ENCODE data around the gene C18orf63.

C18orf63 gene

GRCh38 chr18:74375999-74376398, 60.4 kb downstream of the C18orf63 start:
- DNase-seq (ENCODE audit: low read depth in 1 of 2, low spot score in 1 of 2), result no peak

DNA sequence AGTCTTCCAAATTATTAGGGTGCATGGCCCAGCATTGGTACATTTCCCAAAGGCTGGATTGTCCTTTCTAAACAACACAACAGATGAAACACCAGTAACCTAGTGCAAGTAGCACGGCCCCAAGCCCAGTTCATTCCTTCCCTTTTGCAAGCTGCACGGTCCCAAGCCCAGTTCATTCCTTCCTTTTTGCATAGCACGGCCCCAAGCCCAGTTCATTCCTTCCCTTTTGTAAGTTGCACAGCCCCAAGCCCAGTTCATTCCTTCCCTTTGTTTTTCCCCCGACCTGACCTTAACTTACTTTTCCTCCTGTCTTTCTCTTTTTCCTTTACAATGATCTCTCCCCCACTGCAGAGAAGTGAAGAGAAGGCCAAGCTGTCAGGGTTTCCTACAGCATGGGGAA, 60.9 kb downstream of the C18orf63 start:
- no peak for DNase-seq (ENCODE audit: low read depth in 1 of 2, low spot score in 1 of 2)

- DNase-seq (ENCODE audit: low read depth in 1 of 2, low spot score in 1 of 2), result no peak
Observed at GRCh38 chr18:74377776-74378175, 62.1 kb downstream of the C18orf63 start.

- DNase-seq (ENCODE audit: low read depth in 1 of 2, low spot score in 1 of 2), result no peak
Observed at GRCh38 chr18:74378179-74378682, 62.6 kb downstream of the C18orf63 start.

- DNase-seq (ENCODE audit: low read depth in 1 of 2, low spot score in 1 of 2), result no peak
Observed at GRCh38 chr18:74380916-74381315, 65.3 kb downstream of the C18orf63 start.

DNA sequence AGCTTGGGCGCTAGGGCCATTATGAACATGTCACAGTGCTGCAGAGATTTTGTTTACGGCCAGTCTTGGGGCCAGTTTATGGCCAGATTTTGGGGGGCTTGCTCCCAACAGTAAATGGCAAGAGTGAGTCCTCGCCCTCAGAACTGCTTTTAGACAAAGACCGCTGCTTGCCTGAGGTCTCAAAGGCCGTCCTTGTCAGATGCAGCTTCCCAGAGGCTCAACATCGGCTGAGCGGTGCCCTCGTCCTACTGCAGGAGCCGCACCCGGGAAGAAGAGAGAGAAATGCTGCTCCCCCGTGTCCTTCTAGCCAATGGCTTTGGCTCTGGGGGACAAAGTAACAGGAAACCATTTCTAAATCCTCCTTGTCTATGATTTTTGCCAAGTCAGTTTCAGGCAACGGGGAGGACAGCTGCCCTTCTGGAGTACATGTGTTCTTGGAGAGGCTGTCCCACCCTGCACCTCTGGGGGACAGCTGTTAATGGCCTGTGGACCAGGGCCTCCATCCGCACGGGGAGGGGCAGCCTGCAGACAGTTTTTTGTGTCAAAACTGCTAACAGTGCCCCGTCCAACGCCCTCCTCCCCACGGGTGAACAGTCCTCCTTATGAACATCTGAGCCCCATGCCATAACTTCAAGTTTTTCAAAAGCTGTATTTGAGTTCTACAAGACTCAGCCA, 66.1 kb downstream of the C18orf63 start:
- no peak for DNase-seq (ENCODE audit: low read depth in 1 of 2, low spot score in 1 of 2)

DNA sequence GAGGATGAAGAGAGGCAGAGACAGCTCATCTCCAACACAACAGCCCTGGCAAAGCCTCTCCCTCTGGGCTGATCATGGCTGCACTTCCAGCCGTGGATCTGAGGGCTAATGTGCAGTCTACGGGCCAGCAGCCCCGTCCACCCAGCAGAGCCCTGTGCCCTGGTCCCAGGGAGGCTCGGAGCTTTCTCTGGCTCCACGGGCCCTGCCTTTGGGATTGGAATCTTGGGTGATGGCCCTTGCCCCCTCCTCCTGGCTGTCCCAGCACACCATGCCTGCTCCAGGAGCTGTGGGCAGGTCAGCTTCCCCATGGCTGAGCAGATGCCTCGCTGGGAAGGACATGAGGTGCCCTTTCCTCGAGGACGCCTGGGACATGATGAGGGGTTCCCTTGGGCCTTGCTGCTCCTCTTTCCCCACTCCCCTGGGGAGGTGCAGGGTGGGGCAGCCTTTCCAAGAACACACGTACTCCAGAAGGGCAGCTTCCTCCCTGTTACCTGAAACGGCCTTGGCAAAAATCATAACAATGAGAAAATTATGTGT, 66.9 kb downstream of the C18orf63 start:
- DNase-seq (ENCODE audit: low read depth in 1 of 2, low spot score in 1 of 2), result no peak

- DNase-seq (ENCODE audit: low read depth in 1 of 2, low spot score in 1 of 2), result no peak
Observed at GRCh38 chr18:74387383-74387782, 71.7 kb downstream of the C18orf63 start.

DNA sequence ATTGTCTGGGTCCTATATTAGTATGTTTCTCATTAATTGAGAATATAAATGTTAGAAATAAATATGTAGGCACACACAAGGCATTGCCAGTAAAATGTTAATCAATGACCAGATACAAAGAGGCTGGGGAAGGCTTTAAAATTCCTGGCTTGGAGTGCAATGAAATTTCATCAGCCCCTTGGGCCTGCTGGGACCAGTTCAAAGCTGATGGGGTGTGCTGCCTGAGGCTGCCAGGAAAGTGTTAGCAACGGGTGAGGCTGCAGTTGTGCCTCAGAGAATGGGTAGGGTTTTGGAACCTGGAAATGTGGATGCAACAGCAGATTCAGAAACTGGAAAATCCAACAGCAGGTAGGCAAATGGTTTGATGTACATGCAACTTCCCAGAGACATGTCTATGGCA, 72.6 kb downstream of the C18orf63 start:
- DNase-seq (ENCODE audit: low read depth in 1 of 2, low spot score in 1 of 2), result no peak

DNA sequence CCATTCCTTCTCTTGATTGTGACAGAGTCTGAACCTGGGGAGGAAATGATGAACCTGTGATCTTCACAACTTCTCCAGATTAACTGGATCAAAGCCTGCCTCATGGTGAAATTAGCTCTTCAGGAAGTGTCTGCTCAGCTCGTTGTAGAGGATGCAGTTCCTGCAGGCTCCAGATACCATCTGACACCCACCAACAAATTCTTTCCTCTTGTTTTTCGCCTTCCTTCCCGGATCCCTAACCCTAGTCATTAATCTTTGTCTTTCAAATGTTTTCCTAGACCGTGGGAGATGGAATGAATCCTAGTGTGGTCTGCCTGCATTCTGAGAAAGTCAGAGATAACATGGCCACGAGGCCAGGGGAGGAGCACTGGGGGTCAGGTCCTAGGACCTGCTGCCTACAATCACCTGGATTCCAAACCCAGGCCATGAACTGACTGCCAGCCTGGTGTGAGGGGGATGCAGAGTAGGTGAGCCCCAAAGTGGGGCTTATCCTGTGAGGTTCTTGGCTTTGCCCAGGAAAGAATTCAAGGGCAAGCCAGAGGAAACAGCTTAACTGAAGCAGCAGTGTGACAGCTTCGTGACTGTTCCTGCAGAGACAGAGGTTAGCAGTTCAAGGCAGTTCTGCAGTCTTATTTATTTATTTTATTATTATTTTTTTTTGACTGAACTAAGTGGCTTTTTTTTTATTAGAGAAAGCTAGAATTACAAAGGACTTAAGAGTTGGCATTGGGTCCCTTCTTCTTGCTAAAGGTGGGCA, 73.7 kb downstream of the C18orf63 start:
- no peak for DNase-seq (ENCODE audit: low read depth in 1 of 2, low spot score in 1 of 2)

DNA sequence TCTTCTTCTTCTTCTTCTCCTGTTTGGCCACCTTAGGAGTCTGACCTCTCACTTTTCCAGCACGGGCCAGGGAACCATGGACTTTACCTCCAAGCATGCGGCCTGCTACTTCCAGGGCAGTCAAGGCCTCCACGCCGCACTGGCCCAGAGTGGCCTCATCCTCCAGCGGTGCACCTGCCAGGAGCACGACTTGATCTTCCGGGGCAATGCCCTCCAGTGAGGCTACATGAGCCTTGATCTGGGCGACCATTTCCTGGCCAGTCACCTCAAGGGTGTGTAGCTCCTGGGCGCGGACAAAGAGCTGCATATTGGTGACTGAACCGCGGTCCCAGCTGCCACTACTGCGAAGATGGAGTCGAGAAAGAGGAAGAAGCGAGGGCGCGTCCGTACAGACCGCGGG, 74.4 kb downstream of the C18orf63 start:
- DNase-seq (ENCODE audit: low read depth in 1 of 2, low spot score in 1 of 2), result no peak

DNA sequence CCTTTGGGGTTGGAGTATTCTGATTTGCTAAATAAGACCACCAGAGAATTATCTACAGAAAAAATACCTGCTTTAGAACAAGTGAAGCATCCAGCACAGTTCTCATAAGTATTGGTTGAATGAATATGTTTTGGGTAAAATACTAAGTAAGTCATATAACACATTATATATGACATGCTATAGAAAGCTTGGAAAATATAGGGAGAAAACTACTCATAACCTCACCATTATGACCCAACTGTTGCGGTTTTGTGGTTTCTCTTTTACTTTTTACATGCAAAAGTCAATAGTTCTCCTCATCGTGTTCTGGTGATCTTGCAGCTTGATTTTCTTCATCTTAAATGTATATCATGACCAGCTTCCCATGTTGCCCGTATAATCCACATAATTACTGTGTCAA, 75.3 kb downstream of the C18orf63 start:
- DNase-seq (ENCODE audit: low read depth in 1 of 2, low spot score in 1 of 2), result no peak

- no peak for DNase-seq (ENCODE audit: low read depth in 1 of 2, low spot score in 1 of 2)
Observed at GRCh38 chr18:74392323-74392722, 76.7 kb downstream of the C18orf63 start.

DNA sequence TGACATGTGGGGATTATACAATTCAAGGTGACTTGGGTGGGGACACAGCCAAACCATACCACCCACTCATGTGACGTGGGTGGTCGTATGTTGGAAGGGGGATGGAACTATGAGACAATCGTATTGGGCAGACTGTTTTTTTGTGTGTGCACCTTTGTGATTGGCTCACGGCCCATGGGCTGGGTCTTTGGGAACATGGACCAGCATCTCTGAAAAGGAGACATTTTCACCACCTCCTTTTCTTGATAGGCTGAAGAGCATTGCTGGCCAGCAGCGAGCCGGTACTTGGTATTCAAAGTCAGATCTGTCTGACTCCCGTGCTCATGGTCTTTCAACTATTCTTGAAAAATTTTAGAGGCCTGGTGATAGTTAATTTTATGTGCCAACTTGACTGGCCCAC, 79.4 kb downstream of the C18orf63 start:
- DNase-seq (ENCODE audit: low read depth in 1 of 2, low spot score in 1 of 2), result no peak

GRCh38 chr18:74395648-74396154, 80.1 kb downstream of the C18orf63 start:
- DNase-seq (ENCODE audit: low read depth in 1 of 2, low spot score in 1 of 2), result no peak

DNA sequence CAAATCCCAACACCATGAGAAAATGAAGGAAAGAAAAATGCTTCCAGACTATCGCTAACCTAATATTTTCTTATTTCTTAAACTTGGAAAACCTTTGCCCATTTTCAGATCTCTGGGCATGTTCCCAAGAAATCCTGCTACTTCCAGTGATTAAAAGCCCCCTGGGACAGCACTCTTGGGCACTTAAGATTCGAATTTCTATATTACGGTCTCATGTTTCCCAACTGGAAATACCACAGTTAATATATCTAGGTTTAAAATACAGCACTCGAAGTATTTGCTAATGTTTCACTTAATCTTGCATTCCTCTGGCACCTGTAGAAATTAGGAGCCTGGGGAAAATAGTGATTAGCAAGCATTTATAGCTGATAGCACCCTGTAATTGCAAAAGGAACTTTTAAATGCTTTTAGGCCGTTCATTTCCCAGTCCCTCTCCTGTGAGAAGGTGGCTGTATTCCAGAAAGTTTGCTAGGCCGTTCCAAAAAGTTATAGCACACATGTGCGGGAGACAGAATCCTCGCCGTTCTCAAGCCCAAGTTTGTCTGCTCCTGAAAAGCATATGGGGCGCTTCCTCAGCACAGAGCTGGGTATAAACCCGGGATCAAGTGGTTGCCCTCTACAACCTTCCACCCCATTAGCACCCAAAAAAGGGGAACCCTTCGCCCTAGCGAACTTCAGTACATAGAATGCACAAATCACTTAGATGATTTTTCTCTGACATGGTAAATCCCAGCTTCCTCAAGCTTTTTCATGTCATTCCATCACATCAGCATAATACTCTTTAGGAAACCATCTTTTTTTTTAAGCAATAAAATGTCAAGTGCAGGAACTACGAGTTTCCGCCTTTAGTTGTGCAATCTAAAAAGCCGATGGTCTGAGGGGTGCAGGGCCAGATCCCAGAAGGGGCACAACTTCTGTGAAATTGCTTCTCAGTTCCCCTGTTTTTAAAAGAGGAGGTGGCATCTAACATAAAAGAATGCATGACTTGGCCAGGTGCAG, 80.8 kb downstream of the C18orf63 start:
- DNase-seq (ENCODE audit: low read depth in 1 of 2, low spot score in 1 of 2), result no peak

DNA sequence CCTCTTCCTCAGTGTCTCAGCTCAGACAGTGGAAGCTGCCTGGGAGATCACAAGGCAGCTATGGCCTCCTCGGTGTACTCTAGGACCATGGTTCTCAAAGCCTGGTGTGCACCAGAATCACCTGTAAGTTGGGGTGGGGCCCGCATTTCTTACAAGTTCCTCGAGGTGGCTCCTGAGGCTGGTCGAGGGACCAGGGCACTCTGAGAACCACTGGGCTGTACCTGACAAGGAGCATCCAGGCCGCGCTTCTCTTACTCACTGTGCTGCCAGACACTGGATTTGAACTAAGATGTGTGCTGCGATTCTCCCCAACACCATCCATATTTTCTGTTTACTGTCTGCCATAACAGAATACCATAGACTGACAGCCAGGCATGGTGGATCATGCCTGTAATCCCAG, 81.9 kb downstream of the C18orf63 start:
- no peak for DNase-seq (ENCODE audit: low read depth in 1 of 2, low spot score in 1 of 2)

GRCh38 chr18:74399091-74399887, 83.7 kb downstream of the C18orf63 start:
- DNase-seq (ENCODE audit: low read depth in 1 of 2, low spot score in 1 of 2), result no peak

DNA sequence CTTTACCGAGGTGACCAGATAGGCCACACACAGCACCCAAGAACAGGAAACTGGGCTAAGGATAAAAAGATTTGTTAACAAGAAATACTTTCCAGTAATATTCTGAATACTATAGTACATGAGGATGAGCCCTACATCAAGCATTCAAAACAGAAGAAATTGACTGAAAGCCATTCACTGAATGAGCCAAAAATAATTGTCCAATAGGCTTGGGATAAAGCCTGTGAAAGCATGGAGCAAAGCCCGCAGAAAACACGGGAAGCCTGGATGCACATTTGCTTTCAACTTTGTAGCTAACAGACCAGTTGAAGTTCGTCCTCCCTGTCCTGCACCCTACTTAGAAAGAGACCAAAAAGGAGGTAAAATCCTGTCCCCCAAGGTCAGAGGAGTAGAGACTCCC, 85.2 kb downstream of the C18orf63 start:
- DNase-seq (ENCODE audit: low read depth in 1 of 2, low spot score in 1 of 2), result no peak

DNA sequence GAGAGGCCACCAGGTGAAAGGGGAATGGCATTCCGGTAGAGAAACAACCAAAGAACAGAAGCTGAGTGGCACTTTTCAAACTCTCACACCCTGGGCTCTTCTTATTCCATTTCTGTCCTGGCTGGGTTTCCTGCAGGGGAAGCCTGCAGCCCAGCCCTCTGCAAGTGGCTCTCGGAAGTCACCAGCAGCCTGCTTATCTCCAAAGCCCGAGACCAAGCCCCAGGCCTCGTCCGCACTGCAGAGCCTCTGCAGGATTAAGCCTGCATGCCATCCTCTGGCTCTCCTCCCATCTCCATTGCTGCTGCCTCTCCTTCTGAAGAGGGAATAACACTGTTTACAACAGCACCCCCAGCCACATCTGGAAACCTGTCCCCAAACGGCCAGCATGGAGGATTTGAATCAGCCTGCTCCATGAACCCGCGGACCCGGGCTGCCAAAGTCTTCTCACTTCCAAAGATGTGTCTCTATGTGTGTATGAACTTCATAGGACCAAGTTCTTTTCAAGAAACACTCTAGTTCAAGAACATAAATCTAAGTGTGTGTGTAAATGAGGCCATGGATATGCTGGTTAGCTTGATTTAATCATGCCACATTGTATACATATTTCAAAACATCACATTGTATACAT, 87.3 kb downstream of the C18orf63 start:
- no peak for DNase-seq (ENCODE audit: low read depth in 1 of 2, low spot score in 1 of 2)

Measured in stimulated activated CD4-positive, alpha-beta T cell treated with anti-CD3 and anti-CD28 coated beads, Interleukin-15, amount 100 ng/mL, for 1 hour (primary cell).